Measurements from ENCODE around the gene CNTNAP2.

DNA sequence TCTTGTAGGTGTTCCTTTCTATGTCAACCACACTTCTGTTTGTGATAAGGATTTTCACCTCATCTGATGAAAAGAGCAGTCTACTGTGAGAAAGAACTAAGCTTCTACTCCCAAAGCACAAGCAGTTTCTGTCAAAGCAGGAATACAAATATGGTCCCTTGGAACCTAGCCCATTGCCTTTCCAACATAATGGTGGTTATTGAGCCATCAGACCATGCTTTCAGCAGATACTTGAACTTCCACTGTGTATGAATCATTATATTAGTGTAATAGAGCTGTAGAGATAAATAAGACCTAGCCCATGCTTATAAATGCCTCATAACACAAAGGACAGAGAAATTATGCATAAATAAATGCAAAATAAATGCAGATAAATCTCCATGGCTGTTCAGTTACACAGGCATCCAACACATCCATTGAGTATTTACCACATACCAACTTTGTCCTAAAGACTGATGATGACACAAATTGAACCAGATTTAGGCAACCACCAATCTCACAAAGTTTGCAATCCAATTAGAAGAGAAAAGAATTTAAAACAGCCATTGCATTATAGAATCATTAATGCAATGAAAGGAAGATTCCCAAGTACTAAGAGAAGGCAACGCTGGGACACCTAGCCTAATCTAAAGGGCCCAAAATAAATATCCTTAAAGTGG is 1744.6 kb downstream of the CNTNAP2 start:
- TF ChIP-seq POLR2A (IDR thresholded peaks at IDR 0.05), result no peak
- TF ChIP-seq, protein P1, sequence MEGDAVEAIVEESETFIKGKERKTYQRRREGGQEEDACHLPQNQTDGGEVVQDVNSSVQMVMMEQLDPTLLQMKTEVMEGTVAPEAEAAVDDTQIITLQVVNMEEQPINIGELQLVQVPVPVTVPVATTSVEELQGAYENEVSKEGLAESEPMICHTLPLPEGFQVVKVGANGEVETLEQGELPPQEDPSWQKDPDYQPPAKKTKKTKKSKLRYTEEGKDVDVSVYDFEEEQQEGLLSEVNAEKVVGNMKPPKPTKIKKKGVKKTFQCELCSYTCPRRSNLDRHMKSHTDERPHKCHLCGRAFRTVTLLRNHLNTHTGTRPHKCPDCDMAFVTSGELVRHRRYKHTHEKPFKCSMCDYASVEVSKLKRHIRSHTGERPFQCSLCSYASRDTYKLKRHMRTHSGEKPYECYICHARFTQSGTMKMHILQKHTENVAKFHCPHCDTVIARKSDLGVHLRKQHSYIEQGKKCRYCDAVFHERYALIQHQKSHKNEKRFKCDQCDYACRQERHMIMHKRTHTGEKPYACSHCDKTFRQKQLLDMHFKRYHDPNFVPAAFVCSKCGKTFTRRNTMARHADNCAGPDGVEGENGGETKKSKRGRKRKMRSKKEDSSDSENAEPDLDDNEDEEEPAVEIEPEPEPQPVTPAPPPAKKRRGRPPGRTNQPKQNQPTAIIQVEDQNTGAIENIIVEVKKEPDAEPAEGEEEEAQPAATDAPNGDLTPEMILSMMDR (IDR thresholded peaks at IDR 0.05), result no peak
